K562 (cell line): ENCODE results near the gene KCNJ12. TPM values are rescaled to one million over a fixed set of nuclear protein-coding genes. Genes with fewer than 3 reads are reported as not detected.

Experiments used
- ATAC-seq: fragments of 200-7000 bp; cut with Tn5 transposase; 3 replicates; pipeline ENCODE4 v1.9.1; 2020; ENCODE audit warnings: moderate library complexity
- BruUV-seq: library from RNA; stranded (reverse); fragments of 400-500 nt; replicated peaks from 2 replicates; lab custom pipeline; 2021; lab: Mats Ljungman, UMichigan
- CTCF ChIA-PET: fragments of 300-600 bp; formaldehyde crosslinking; extraction: SDS; loops from one replicate; lab custom pipeline; 2021; ENCODE audit warnings: low intra/inter-chr PET ratio; lab: Yijun Ruan, JAX
- POLR2A ChIA-PET: fragments of 300-600, 350-650 bp; sonication (Branson Sonifier 250); formaldehyde crosslinking; extraction: SDS; loops from one replicate; lab custom pipeline; 2021; ENCODE audit warnings: antibody characterized with exemption, inconsistent platforms; lab: Yijun Ruan, JAX
- DNase-seq, 4 experiments: peaks; one replicate each; pipeline versions ENCODE4 v3.0.0 to v3.0.0-alpha.2; 2011 to 2018; ENCODE audit warnings: low spot score in 3 of 4, mixed read lengths in 3 of 4; ENCODE audit errors: extremely low read depth in 1 of 4
- FAIRE-seq: peaks from 2 replicates; lab custom pipeline; 2011; peaks lifted over from hg19 to GRCh38; lab: Jason Lieb, UNC
- H2AFZ ChIP-seq: 2 replicates; pipeline ENCODE4 v1.6.0; 2011; ENCODE audit warnings: low read depth, low read length, control low read depth, inconsistent platforms
- H3K27ac ChIP-seq: fragments of 200-600 bp; 3 replicates; pipeline ENCODE4 v1.8.0; 2011; ENCODE audit warnings: low read depth, mild to moderate bottlenecking, control low read depth, inconsistent platforms, low read length, moderate library complexity, mixed read lengths; ENCODE audit errors: extremely low read depth
- H3K27me3 ChIP-seq, 2 experiments: fragments of 300-600 bp in 1 of 2; 2 replicates in 1 of 2; 3 replicates in 1 of 2; pipeline versions ENCODE4 v1.6.0 to v1.8.0; 2011; ENCODE audit warnings: inconsistent platforms in 2 of 2, low read length in 2 of 2, mild to moderate bottlenecking in 1 of 2, mixed read lengths in 1 of 2, moderate library complexity in 1 of 2; ENCODE audit not compliant: control insufficient read depth in 2 of 2, insufficient read depth in 2 of 2
- H3K36me3 ChIP-seq: fragments of 300-600 bp; 3 replicates; pipeline ENCODE4 v1.8.0; 2011; ENCODE audit warnings: mild to moderate bottlenecking, low read length, inconsistent platforms; ENCODE audit not compliant: control insufficient read depth, insufficient read depth
- H3K4me1 ChIP-seq, 2 experiments: fragments of 200-600 bp in 1 of 2; replicated peaks in 1 of 2; 2 replicates in 1 of 2; 3 replicates in 1 of 2; pipeline versions ENCODE4 v1.5.1 to v1.8.0; 2011; ENCODE audit warnings: inconsistent platforms in 2 of 2, low read length in 2 of 2, mild to moderate bottlenecking in 1 of 2, mixed read lengths in 1 of 2, moderate library complexity in 1 of 2; ENCODE audit not compliant: control insufficient read depth in 2 of 2, insufficient read depth in 2 of 2
- H3K4me2 ChIP-seq: 2 replicates; pipeline ENCODE4 v1.6.1; 2011; ENCODE audit warnings: low read length, control low read depth, inconsistent platforms, mixed read lengths; ENCODE audit not compliant: insufficient read depth
- H3K4me3 ChIP-seq: fragments of 200-600 bp; sonication (generic), shearing (Covaris generic); 2 replicates; pipeline ENCODE4 v1.5.1; 2016; ENCODE audit warnings: control low read depth, inconsistent platforms
- H3K79me2 ChIP-seq: fragments of 200-600 bp; 3 replicates; pipeline ENCODE4 v1.8.0; 2011; ENCODE audit warnings: low read length, inconsistent platforms; ENCODE audit not compliant: control insufficient read depth, insufficient read depth
- H3K9ac ChIP-seq, 2 experiments: 2 replicates each; pipeline versions ENCODE4 v1.6.0 to v1.6.1; 2011; ENCODE audit warnings: low read depth in 2 of 2, low read length in 2 of 2, control low read depth in 1 of 2, inconsistent platforms in 1 of 2, mild to moderate bottlenecking in 1 of 2, mixed read lengths in 1 of 2; ENCODE audit not compliant: insufficient read depth in 1 of 2
- H3K9me1 ChIP-seq: one replicate; pipeline ENCODE4 v1.6.0; 2011; ENCODE audit warnings: inconsistent platforms, mild to moderate bottlenecking, low read length, moderate library complexity; ENCODE audit not compliant: control insufficient read depth, insufficient read depth
- H3K9me3 ChIP-seq: replicated peaks from 2 replicates; pipeline ENCODE4 v1.5.1; 2011; ENCODE audit warnings: low read depth, low read length, inconsistent platforms; ENCODE audit not compliant: control insufficient read depth, insufficient read depth
- H4K20me1 ChIP-seq: replicated peaks from 2 replicates; pipeline ENCODE4 v1.6.1; 2011; ENCODE audit warnings: low read length, inconsistent platforms, mixed read lengths; ENCODE audit not compliant: control insufficient read depth, insufficient read depth
- DLX4 ChIP-seq: fragments of 250-450 bp; sonication (Bioruptor Pico); IDR thresholded peaks from 2 replicates; pipeline ENCODE4 v1.6.1; 2021; ENCODE audit warnings: mild to moderate bottlenecking
- ETS2 ChIP-seq: IDR thresholded peaks from 2 replicates; pipeline ENCODE4 v1.6.1; 2016; ENCODE audit warnings: borderline replicate concordance, missing genetic modification characterization, mild to moderate bottlenecking, moderate library complexity, missing compliant biosample characterization; ENCODE audit not compliant: poor library complexity, severe bottlenecking
- FOS ChIP-seq: IDR thresholded peaks from 3 replicates; pipeline ENCODE4 v1.6.1; 2011; ENCODE audit not compliant: insufficient read length; ENCODE audit errors: extremely low read depth
- GMEB1 ChIP-seq: fragments of 250-450 bp; sonication (Bioruptor Pico); IDR thresholded peaks from 2 replicates; pipeline ENCODE4 v1.4.0; 2020; ENCODE audit warnings: mild to moderate bottlenecking
- MLLT1 ChIP-seq, 2 experiments: fragments of 450-650 bp; IDR thresholded peaks; 2 replicates each; pipeline ENCODE4 v1.6.1; 2016
- MTA3 ChIP-seq: fragments of 450-650 bp; formaldehyde crosslinking; IDR thresholded peaks from 2 replicates; pipeline ENCODE4 v1.6.1; 2017; ENCODE audit warnings: mild to moderate bottlenecking, borderline replicate concordance
- PRMT5 ChIP-seq: sonication (generic); formaldehyde crosslinking; IDR thresholded peaks from 2 replicates; pipeline ENCODE4 v1.5.0; 2020; ENCODE audit warnings: missing genetic modification reagents
- RB1 ChIP-seq: fragments of 450-650 bp; IDR thresholded peaks from 2 replicates; pipeline ENCODE4 v1.6.1; 2017; ENCODE audit warnings: low read depth, mild to moderate bottlenecking
- RBBP5 ChIP-seq: fragments of 200-600 bp; sonication (generic); IDR thresholded peaks from 2 replicates; pipeline ENCODE4 v1.6.1; 2012; ENCODE audit warnings: borderline replicate concordance, mild to moderate bottlenecking, low read length, control low read depth, inconsistent platforms; ENCODE audit not compliant: insufficient read depth, poor library complexity, severe bottlenecking
- SMARCA5 ChIP-seq: fragments of 450-650 bp; IDR thresholded peaks from 2 replicates; pipeline ENCODE4 v1.6.1; 2016
- SPI1 ChIP-seq: IDR thresholded peaks from 2 replicates; pipeline ENCODE4 v1.6.1; 2011; ENCODE audit warnings: low read depth, low read length, control low read depth, borderline replicate concordance
- SRSF7 ChIP-seq: fragments of 200-400 bp; formaldehyde crosslinking; optimal IDR thresholded peaks from 2 replicates; pipeline ENCODE3; 2017; ENCODE audit warnings: mild to moderate bottlenecking, low read depth, low read length
- SRSF9 ChIP-seq: fragments of 200-400 bp; formaldehyde crosslinking; IDR thresholded peaks from 2 replicates; pipeline ENCODE4 v1.6.1; 2017; ENCODE audit warnings: low read depth, low read length, borderline replicate concordance
- U2AF1 ChIP-seq: fragments of 200-400 bp; formaldehyde crosslinking; optimal IDR thresholded peaks from 2 replicates; pipeline ENCODE3; 2017; ENCODE audit warnings: mild to moderate bottlenecking, low read depth, low read length, moderate library complexity
- ZNF586 ChIP-seq: fragments of 450-650 bp; formaldehyde crosslinking; conservative IDR thresholded peaks from 2 replicates; pipeline ENCODE4 v1.4.0; 2020; ENCODE audit warnings: mild to moderate bottlenecking, moderate library complexity
- WGBS: fragments of 100-300 bp; shearing (Covaris generic); methylation state at CpG from one replicate; pipeline ENCODE4 v1.1.6; 2016; ENCODE audit warnings: low coverage, mixed read lengths; ENCODE audit not compliant: insufficient coverage; ENCODE audit errors: missing lambda C conversion rate; 5-methylcytosine and 5-hydroxymethylcytosine counted together
- in situ Hi-C: fragments of 300-500 bp; cut with MboI; formaldehyde crosslinking; loops from 4 replicates; pipeline ENCODE4 v1.15.0; 2018; ENCODE audit warnings: inconsistent platforms, mixed read lengths
- intact Hi-C: fragments of 100-400 bp; cut with micrococcal nuclease; formaldehyde crosslinking; loops from 2 replicates; pipeline ENCODE4 v1.14.2; 2022
- polyA plus RNA-seq, 8 experiments: library from polyadenylated mRNA; depleted of rRNA in 4 of 8; stranded (reverse) in 5 of 8; unstranded in 3 of 8; fragments of >200 nt; fragmentation: Nextera tagmentation in 2 of 8; fragmentation: Illumina TruSeq in 1 of 8; extraction: Ambion mirVana in 2 of 8; extraction: Trizol in 1 of 8; gene quantifications; 2 replicates each; pipeline versions ENCODE4 v1.2.1 to v1.2.3, GENCODE V29; 2011 to 2014; ENCODE audit warnings: inconsistent platforms in 1 of 8, missing spikeins in 1 of 8
- total RNA-seq, 7 experiments: library from RNA; depleted of rRNA in 6 of 7; stranded (reverse); fragments of >200 nt in 6 of 7; fragmentation: Illumina TruSeq in 2 of 7; extraction: Trizol in 2 of 7; gene quantifications; 2 replicates each; pipeline versions ENCODE4 v1.2.1 to v1.2.3, GENCODE V29; 2011 to 2021; ENCODE audit warnings: low replicate concordance in 1 of 7
- TF ChIP-seq, protein P1 (sequence below): fragments of 450-650 bp; formaldehyde crosslinking; IDR thresholded peaks from 2 replicates; pipeline ENCODE4 v1.4.0; 2020; ENCODE audit warnings: mild to moderate bottlenecking, moderate library complexity

Gene KCNJ12
- total and polyA plus RNA-seq, 9 of the 15 experiments (the other 6 are each of a cell fraction or from before 2014, with no cell fraction given) = 0.02 TPM; not detected in 8

- Histone ChIP-seq H4K20me1 (no peaks in the 10 kb centered on the region), H3K9ac (no peak overlapping the region), H3K4me1 (peaks cover 0 to 16% of the 10 kb centered on the region in 2 experiments; a peak in 4 of 5 replicates), H3K36me3 (no peaks in the 10 kb centered on the region), H3K27me3 (peaks cover 0 to 6% of the 10 kb centered on the region in 2 experiments; a peak in 1 of 5 replicates), H2AFZ (no peak overlapping the region), H3K9me3 (no peaks in the 10 kb centered on the region), H3K9me1 (no peaks in the 10 kb centered on the region), H3K79me2 (no peaks in the 10 kb centered on the region)
- 4% methylated on average over 7 of the region's 8 CpGs for WGBS
- intact Hi-C loops (loop anchor here (10.0 kb wide), 1 partner anchor 335 kb away; the partner anchor contains the start of gene DHRS7B), in situ Hi-C loops (no loop called here)
- BruUV-seq = no TSS peak
- ATAC-seq (no peak), FAIRE-seq (no peak), DNase-seq (no peak)
- ChIA-PET POLR2A (no interaction called here), CTCF (no interaction called here)
- TF ChIP-seq SMARCA5 (no peak), SRSF9 (no peak), FOS (no peak), U2AF1 (no peak), GMEB1 (CRISPR knock-in tag) (no peak), MLLT1 (IDR thresholded peaks at IDR 0.05) (no peak), DLX4 (CRISPR knock-in tag) (no peak), PRMT5 (CRISPR knock-in tag) (no peak), RB1 (no peak), SPI1 (no peak), ZNF586 (CRISPR knock-in tag) (no peak), ETS2 (no peak), RBBP5 (no peak), SRSF7 (no peak), MTA3 (no peak)
- TF ChIP-seq, protein P1, sequence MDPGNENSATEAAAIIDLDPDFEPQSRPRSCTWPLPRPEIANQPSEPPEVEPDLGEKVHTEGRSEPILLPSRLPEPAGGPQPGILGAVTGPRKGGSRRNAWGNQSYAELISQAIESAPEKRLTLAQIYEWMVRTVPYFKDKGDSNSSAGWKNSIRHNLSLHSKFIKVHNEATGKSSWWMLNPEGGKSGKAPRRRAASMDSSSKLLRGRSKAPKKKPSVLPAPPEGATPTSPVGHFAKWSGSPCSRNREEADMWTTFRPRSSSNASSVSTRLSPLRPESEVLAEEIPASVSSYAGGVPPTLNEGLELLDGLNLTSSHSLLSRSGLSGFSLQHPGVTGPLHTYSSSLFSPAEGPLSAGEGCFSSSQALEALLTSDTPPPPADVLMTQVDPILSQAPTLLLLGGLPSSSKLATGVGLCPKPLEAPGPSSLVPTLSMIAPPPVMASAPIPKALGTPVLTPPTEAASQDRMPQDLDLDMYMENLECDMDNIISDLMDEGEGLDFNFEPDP = no peak
- TF ChIP-seq, all 486 proteins: peak for 0
- Histone ChIP-seq H3K4me3 (no peak overlapping the region), H3K27ac (no peak overlapping the region), H3K4me2 (no peak overlapping the region)
Observed at GRCh38 chr17:21459536-21459935, 83.4 kb downstream of the KCNJ12 start.
